Measurements from ENCODE around the gene CLK2. TPM values are rescaled to one million over a fixed set of nuclear protein-coding genes. Genes with fewer than 3 reads are reported as not detected.

Gene CLK2
- total and polyA plus RNA-seq, 9 of the 15 experiments (the other 6 are each of a cell fraction or from before 2014, with no cell fraction given), result 13.5 to 81.4 (median 39.6) TPM

DNA sequence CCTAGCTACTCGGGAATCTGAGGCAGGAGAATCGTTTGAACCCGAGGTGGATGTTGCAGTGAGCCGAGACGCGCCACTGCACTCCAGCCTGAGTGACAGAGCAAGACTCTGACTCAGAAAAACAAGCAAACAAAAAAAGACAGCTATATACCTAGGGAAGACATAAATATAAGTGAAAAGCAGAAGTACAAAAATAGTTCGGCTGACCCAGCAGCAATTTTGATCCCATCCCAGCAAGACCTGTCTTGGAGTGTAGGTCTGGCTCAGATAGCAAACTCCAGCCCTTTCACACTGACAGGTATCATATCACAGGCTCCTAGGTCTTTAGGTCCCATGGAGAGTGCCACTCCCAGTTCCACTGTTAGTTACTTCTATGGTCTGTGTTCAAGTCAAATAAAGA is 50.3 kb downstream of the CLK2 start:
- no peak overlapping the region; the same call in 1 of the 2 replicates for H3K4me2 ChIP-seq (ENCODE audit: insufficient read depth, low read length)
- no peak for FAIRE-seq
- BruUV-seq (replicated peaks), result no TSS peak
- no peak for TF ChIP-seq PURB (CRISPR knock-in tag; IDR thresholded peaks at IDR 0.05; ENCODE audit: low read depth)
- no peak for TF ChIP-seq SETDB1 (IDR thresholded peaks at IDR 0.05; ENCODE audit: low read length)
- no peak for TF ChIP-seq ZNF830 (CRISPR knock-in tag; IDR thresholded peaks at IDR 0.05)
- no peak for TF ChIP-seq ERF (CRISPR knock-in tag; IDR thresholded peaks at IDR 0.05)
- TF ChIP-seq TCF3 (CRISPR knock-in tag; IDR thresholded peaks at IDR 0.05), result peak; percentile 39; the same call in 1 of the 2 replicates
- TF ChIP-seq CTBP1 (IDR thresholded peaks at IDR 0.05; ENCODE audit: borderline replicate concordance), result peak; percentile 50; the same call in 1 of the 2 replicates
- TF ChIP-seq ZNF586 (CRISPR knock-in tag; conservative IDR thresholded peaks at IDR 0.05), result no peak
- TF ChIP-seq, protein P1, sequence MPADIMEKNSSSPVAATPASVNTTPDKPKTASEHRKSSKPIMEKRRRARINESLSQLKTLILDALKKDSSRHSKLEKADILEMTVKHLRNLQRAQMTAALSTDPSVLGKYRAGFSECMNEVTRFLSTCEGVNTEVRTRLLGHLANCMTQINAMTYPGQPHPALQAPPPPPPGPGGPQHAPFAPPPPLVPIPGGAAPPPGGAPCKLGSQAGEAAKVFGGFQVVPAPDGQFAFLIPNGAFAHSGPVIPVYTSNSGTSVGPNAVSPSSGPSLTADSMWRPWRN (IDR thresholded peaks at IDR 0.05; ENCODE audit: low read depth), result no peak
- peak; percentile 92 for TF ChIP-seq PKNOX1 (IDR thresholded peaks at IDR 0.05)
- TF ChIP-seq MEF2D (tag; conservative IDR thresholded peaks at IDR 0.05; ENCODE audit: low read depth), result peak; percentile 90
- no peak for TF ChIP-seq GATA2 (CRISPR knock-in tag; IDR thresholded peaks at IDR 0.05)
- TF ChIP-seq SMAD4 (CRISPR knock-in tag; conservative IDR thresholded peaks at IDR 0.05), result peak; percentile 37; the same call in 1 of the 2 replicates
- TF ChIP-seq ZNF347 (CRISPR knock-in tag; IDR thresholded peaks at IDR 0.05; ENCODE audit: low read depth), result no peak
- TF ChIP-seq TBL1XR1 (IDR thresholded peaks at IDR 0.05; ENCODE audit: low read length in 2 of 2), result peak in 1 of 2 experiments; percentile 62; a peak in 1 of 4 replicates
- TF ChIP-seq PATZ1 (CRISPR knock-in tag; IDR thresholded peaks at IDR 0.05; ENCODE audit: borderline replicate concordance), result no peak
- no peak for TF ChIP-seq NR3C1 (CRISPR knock-in tag; IDR thresholded peaks at IDR 0.05)
- no peak for TF ChIP-seq JUND (IDR thresholded peaks at IDR 0.05; ENCODE audit: borderline replicate concordance, low read depth, low read length)
- peak; percentile 14; the same call in 1 of the 3 replicates for TF ChIP-seq JUND (tag; IDR thresholded peaks at IDR 0.05; ENCODE audit: borderline replicate concordance, low read depth, low read length)
- TF ChIP-seq MEIS2 (IDR thresholded peaks at IDR 0.05; ENCODE audit: partially characterized antibody), result peak; percentile 64
- no peak for TF ChIP-seq SNAPC5 (CRISPR knock-in tag; IDR thresholded peaks at IDR 0.05)
- TF ChIP-seq SPI1 (IDR thresholded peaks at IDR 0.05; ENCODE audit: borderline replicate concordance, low read depth, low read length), result 0 out of 2 replicates have a peak, but pooled peaks have one; percentile 45

More for the DNA sequence above, 50.3 kb downstream of the CLK2 start:
- CTCF ChIA-PET (ENCODE audit: low intra/inter-chr PET ratio), result no interaction called here
- Histone ChIP-seq H3K9me1 (ENCODE audit: control insufficient read depth, insufficient read depth, low read length) (no peaks in the 10 kb centered on the region), H3K9ac (ENCODE audit: insufficient read depth in 1 of 2, low read depth in 2 of 2, low read length in 2 of 2) (peak overlapping the region in 1 of 2 experiments; percentile 26; a peak in 1 of 4 replicates), H2AFZ (ENCODE audit: low read depth, low read length) (no peak overlapping the region), H3K4me3 (no peak overlapping the region), H3K27ac (ENCODE audit: extremely low read depth, low read depth, low read length) (peak overlapping the region; percentile 42; the same call in 2 of the 3 replicates), H3K9me3 (replicated peaks; ENCODE audit: control insufficient read depth, insufficient read depth, low read depth, low read length) (no peaks in the 10 kb centered on the region), H3K27me3 (ENCODE audit: control insufficient read depth in 2 of 2, insufficient read depth in 2 of 2, low read length in 2 of 2) (no peaks in the 10 kb centered on the region), H3K4me1 (replicated peaks in 1 of 2; ENCODE audit: control insufficient read depth in 2 of 2, insufficient read depth in 2 of 2, low read length in 2 of 2) (peaks cover 33 to 47% of the 10 kb centered on the region in 2 experiments), H3K36me3 (ENCODE audit: control insufficient read depth, insufficient read depth, low read length) (no peaks in the 10 kb centered on the region; the same call in 2 of the 3 replicates), H4K20me1 (replicated peaks; ENCODE audit: control insufficient read depth, insufficient read depth, low read length) (no peaks in the 10 kb centered on the region), H3K79me2 (ENCODE audit: control insufficient read depth, insufficient read depth, low read length) (peaks cover 27% of the 10 kb centered on the region)
- WGBS (ENCODE audit: insufficient coverage, low coverage, missing lambda C conversion rate), result 28% methylated on average over 7 of the region's 7 CpGs
- POLR2A ChIA-PET, result interaction anchor here (0.7 to 0.8 kb wide), 2 partner anchors 13 to 21 kb away, joined by 4 read pairs; no protein-coding TSS in a partner anchor
- intact Hi-C loops (cut with micrococcal nuclease) (no loop called here), in situ Hi-C loops (cut with MboI) (no loop called here)
- no peak for ATAC-seq
- DNase-seq (ENCODE audit: extremely low read depth in 1 of 4, low spot score in 3 of 4), result peak in 3 of 4 experiments; percentile 6 to 57 (median 18)
